ENCODE measurements around the gene ROR2.

ROR2 gene

DNA sequence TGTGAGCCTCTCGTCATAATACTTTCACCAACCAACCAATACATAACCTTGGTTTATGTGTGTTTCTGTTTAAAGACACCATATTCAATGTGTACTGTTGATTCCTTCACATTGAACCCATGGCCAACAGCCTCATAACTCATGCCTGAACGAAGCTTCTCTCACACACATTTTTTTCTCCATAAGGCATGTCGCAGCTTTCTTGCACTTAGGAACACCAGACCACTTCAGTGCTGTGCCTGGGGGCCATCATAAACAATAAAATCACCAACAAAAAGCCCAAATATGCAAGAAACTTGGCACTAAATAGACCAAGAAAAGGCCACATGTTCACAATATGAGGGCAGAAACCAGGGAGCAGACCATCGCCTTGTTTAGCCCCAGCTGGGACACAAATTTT, 192.2 kb downstream of the ROR2 start:
- no peak for DNase-seq (ENCODE audit: extremely low read depth, low read depth)
- TF ChIP-seq, protein P1, sequence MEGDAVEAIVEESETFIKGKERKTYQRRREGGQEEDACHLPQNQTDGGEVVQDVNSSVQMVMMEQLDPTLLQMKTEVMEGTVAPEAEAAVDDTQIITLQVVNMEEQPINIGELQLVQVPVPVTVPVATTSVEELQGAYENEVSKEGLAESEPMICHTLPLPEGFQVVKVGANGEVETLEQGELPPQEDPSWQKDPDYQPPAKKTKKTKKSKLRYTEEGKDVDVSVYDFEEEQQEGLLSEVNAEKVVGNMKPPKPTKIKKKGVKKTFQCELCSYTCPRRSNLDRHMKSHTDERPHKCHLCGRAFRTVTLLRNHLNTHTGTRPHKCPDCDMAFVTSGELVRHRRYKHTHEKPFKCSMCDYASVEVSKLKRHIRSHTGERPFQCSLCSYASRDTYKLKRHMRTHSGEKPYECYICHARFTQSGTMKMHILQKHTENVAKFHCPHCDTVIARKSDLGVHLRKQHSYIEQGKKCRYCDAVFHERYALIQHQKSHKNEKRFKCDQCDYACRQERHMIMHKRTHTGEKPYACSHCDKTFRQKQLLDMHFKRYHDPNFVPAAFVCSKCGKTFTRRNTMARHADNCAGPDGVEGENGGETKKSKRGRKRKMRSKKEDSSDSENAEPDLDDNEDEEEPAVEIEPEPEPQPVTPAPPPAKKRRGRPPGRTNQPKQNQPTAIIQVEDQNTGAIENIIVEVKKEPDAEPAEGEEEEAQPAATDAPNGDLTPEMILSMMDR (IDR thresholded peaks at IDR 0.05; ENCODE audit: low read depth, low read length): no peak

DNA sequence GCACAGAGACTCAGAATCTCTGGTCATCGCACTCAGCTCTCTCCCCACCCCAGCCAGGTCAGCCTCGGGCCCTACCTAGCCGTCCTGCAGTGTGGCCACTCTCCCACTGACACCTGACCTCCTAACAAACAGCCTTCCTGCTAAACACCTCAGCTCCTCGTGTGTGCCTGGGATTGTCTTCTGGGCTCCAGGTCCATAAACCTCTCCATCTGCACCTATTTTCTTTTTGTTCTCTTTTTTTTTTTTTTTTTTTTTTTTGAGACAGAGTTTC, 193.6 kb downstream of the ROR2 start:
- TF ChIP-seq, protein P1 (IDR thresholded peaks at IDR 0.05; ENCODE audit: low read depth, low read length): no peak
- no peak for DNase-seq (ENCODE audit: extremely low read depth, low read depth)

DNA sequence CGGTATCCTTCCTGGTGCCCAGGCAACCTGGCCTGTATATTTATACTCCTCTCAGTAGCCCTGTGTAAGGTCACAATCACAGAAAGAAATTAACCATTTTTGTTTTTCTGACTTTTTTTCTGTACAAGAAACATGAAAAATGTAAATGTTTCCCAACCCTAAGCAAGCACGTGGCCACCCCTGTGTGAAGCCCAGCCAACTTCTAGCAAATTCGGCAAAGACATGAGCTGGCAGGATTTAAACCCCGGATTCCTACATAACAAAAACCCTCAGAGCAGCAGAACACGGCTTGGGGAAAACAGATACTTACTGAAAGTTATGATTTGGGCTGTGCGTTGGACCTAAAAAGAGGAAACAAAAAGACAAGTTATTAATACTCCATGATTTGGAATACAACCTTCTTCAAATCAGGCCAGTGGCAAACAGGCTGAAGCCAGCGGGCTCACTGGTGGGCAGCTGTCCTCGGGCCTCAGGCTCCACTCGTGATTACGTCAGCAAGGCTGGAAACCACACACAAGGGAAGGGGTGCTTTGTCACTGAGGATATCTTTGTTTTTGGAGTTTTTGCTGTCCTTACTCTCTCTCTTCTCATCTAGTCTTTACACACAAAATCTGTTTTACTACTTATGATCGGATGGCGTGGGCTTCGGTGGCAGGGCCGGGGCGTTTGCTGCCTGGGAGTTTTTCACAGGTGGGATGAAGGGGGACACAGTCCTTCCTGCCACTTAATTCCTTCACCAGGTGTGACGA, 194.1 kb downstream of the ROR2 start:
- TF ChIP-seq, protein P1 (IDR thresholded peaks at IDR 0.05; ENCODE audit: low read depth, low read length): no peak
- DNase-seq (ENCODE audit: extremely low read depth, low read depth): no peak

DNA sequence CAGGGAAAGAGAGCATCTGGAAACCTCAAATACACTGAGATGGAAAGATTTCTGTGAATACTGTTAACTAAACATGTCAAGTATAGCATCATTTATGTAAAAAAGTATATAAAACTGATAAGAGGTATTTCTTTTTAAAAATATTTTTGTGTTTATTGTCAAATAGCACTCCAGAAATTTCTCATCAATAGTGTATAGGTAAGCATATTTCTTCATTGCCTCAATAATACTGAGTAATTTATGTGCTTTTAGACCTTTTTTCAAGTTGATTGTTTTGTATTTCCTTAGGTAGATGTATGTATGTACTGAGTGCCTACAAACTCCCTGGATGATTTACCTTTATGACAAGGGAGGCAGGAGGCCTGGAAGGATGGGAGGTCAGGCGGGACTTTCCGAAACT, 196.3 kb downstream of the ROR2 start:
- DNase-seq (ENCODE audit: extremely low read depth, low read depth): no peak
- TF ChIP-seq, protein P1 (IDR thresholded peaks at IDR 0.05; ENCODE audit: low read depth, low read length): no peak

DNA sequence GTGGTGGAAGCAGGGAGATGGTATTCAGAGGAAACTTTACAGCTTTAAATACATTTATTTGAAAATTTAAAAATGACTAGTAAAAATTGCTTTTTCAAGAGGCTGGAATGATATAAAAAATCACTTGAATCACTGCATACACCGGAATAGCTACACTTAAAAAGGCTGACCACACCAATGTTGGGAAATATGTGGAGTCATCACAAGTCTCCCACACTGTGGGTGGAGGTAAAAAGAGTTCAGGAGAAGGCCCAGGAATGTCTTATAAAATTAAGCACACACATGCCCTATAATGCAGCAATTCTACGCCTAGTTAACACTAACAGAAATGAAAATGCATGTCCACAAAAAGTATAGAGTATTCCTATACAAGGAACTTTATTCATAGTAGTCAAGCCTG, 198.1 kb downstream of the ROR2 start:
- DNase-seq (ENCODE audit: extremely low read depth, low read depth): no peak
- TF ChIP-seq, protein P1 (IDR thresholded peaks at IDR 0.05; ENCODE audit: low read depth, low read length): no peak

DNA sequence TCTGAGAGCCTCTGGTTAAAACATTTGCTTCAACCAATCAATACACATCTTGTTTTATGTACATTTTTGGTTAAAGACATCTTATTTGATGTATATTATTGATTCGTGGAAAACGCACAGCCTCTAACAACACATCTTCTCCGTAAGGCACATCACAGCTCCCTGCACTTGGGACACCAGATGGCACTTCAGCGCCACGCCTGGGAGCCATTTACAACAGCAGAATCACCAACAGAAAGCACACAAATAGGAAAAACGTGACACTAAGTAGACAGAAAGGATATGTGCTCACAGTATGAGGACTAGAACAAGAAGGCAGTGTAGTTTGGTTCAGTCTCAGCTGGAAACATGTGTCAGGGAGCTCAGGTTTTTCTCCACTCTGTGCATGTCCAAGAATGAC, 199.7 kb downstream of the ROR2 start:
- DNase-seq (ENCODE audit: extremely low read depth, low read depth): no peak
- TF ChIP-seq, protein P1 (IDR thresholded peaks at IDR 0.05; ENCODE audit: low read depth, low read length): peak; percentile 33

DNA sequence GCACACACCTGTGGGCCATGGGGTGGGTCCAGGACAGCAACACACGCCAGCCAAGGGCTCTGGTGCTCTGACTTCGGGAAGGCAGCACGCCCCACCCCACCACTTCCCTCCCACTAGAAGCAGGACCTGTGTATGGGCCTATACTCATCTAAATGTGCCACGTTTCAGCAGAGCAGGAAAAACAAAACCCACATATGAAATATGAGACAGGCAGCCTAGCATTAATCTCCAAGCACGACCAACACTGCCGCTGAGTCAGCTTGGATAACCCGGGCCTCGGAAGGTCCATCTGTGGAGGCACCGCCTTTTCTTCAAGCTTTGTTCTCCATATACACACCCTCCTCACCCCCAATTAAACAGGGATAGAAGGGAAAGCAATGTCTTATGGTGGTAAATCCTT, 203.1 kb downstream of the ROR2 start:
- TF ChIP-seq, protein P1 (IDR thresholded peaks at IDR 0.05; ENCODE audit: low read depth, low read length): no peak
- no peak for DNase-seq (ENCODE audit: extremely low read depth, low read depth)

All from AG09319 (cell line).